Urinary bladder (tissue), 4 donors: ENCODE results near the gene PLEKHG3. TPM values are rescaled to one million over a fixed set of nuclear protein-coding genes. Genes with fewer than 3 reads are reported as not detected.
A peak's percentile ranks its signal among the peaks of the same experiment; 100 is the strongest.

ENCODE experiments used
- DNase-seq: peaks from one replicate; pipeline ENCODE4 v3.0.0-alpha.2; 2015; ENCODE audit errors: extremely low spot score
- H3K27ac ChIP-seq: one replicate; pipeline ENCODE4 v1.5.1; 2013; ENCODE audit warnings: low read depth, mild to moderate bottlenecking, moderate library complexity
- H3K36me3 ChIP-seq: one replicate; pipeline ENCODE4 v1.6.1; 2013; ENCODE audit warnings: mild to moderate bottlenecking, moderate library complexity; ENCODE audit not compliant: insufficient read depth
- H3K4me1 ChIP-seq: one replicate; pipeline ENCODE4 v1.6.1; 2013; ENCODE audit warnings: mild to moderate bottlenecking, moderate library complexity; ENCODE audit not compliant: insufficient read depth
- H3K4me3 ChIP-seq: one replicate; pipeline ENCODE4 v1.5.1; 2013; ENCODE audit warnings: low read depth, low read length
- WGBS: extraction: QIAGEN DNeasy Blood & Tissue Kit; methylation state at CpG from one replicate; pipeline ENCODE4 v1.1.7; 2013; 5-methylcytosine and 5-hydroxymethylcytosine counted together
- polyA plus RNA-seq: library from polyadenylated mRNA; stranded (reverse); fragments of 200-250 nt; gene quantifications from one replicate; pipeline ENCODE4 v1.2.3, GENCODE V29; 2013
- total RNA-seq: library from RNA; depleted of rRNA; stranded (reverse); fragments of >200 nt; gene quantifications from one replicate; pipeline ENCODE4 v1.2.3, GENCODE V29; 2014
- donor health status: healthy with polysubstance abuse.
- donor health status: healthy.

Gene PLEKHG3
- total and polyA plus RNA-seq, 2 donors, result 30.6 to 74.5 TPM

GRCh38 chr14:64743061-64743460, 38.8 kb downstream of the PLEKHG3 start:
- Histone ChIP-seq H3K4me1 (no peaks in the 10 kb centered on the region), H3K36me3 (peaks cover 3% of the 10 kb centered on the region), H3K4me3 (no peak overlapping the region), H3K27ac (no peak overlapping the region)
- DNase-seq, result no peak
- WGBS, result 95% methylated on average over 27 of the region's 27 CpGs

GRCh38 chr14:64745511-64746091, 41.4 kb downstream of the PLEKHG3 start:
- DNase-seq, result no peak
- H3K36me3 ChIP-seq, result peaks cover 3% of the 10 kb centered on the region

GRCh38 chr14:64746298-64747250, 42.4 kb downstream of the PLEKHG3 start:
- H3K4me1 ChIP-seq, result no peaks in the 10 kb centered on the region
- 54% methylated on average over 12 of the region's 12 CpGs for WGBS
- H3K4me3 ChIP-seq, result no peak overlapping the region
- peaks cover 3% of the 10 kb centered on the region for H3K36me3 ChIP-seq
- H3K27ac ChIP-seq, result no peak overlapping the region
- no peak for DNase-seq

More at GRCh38 chr14:64745511-64746091, 41.4 kb downstream of the PLEKHG3 start:
- Histone ChIP-seq H3K27ac (no peak overlapping the region), H3K4me1 (no peaks in the 10 kb centered on the region), H3K4me3 (no peak overlapping the region)
- WGBS, result 50% methylated on average over 8 of the region's 8 CpGs

GRCh38 chr14:64747327-64747726, 43.1 kb downstream of the PLEKHG3 start:
- WGBS, result 89% methylated on average over 5 of the region's 5 CpGs
- no peak overlapping the region for H3K4me3 ChIP-seq
- no peaks in the 10 kb centered on the region for H3K4me1 ChIP-seq
- DNase-seq, result no peak
- H3K27ac ChIP-seq, result no peak overlapping the region
- H3K36me3 ChIP-seq, result peaks cover under 1% of the 10 kb centered on the region

GRCh38 chr14:64748521-64748920, 44.3 kb downstream of the PLEKHG3 start:
- no peak for DNase-seq
- no peak overlapping the region for H3K4me3 ChIP-seq
- H3K4me1 ChIP-seq, result no peaks in the 10 kb centered on the region
- H3K27ac ChIP-seq, result no peak overlapping the region
- WGBS, result 90% methylated on average over 6 of the region's 6 CpGs
- no peaks in the 10 kb centered on the region for H3K36me3 ChIP-seq

- no peak for DNase-seq
- no peak overlapping the region for H3K27ac ChIP-seq
- WGBS, result 95% methylated on average over 51 of the region's 51 CpGs
Observed at GRCh38 chr14:64748995-64749714, 44.9 kb downstream of the PLEKHG3 start.

GRCh38 chr14:64752909-64753308, 48.7 kb downstream of the PLEKHG3 start:
- WGBS, result 94% methylated on average over 6 of the region's 6 CpGs
- H3K27ac ChIP-seq, result no peak overlapping the region
- no peaks in the 10 kb centered on the region for H3K36me3 ChIP-seq
- H3K4me1 ChIP-seq, result no peaks in the 10 kb centered on the region
- no peak for DNase-seq
- no peak overlapping the region for H3K4me3 ChIP-seq

More at GRCh38 chr14:64748995-64749714, 44.9 kb downstream of the PLEKHG3 start:
- no peaks in the 10 kb centered on the region for H3K4me1 ChIP-seq
- no peak overlapping the region for H3K4me3 ChIP-seq
- no peaks in the 10 kb centered on the region for H3K36me3 ChIP-seq

- H3K27ac ChIP-seq, result no peak overlapping the region
- no peak overlapping the region for H3K4me3 ChIP-seq
- no peak for DNase-seq
- no peaks in the 10 kb centered on the region for H3K36me3 ChIP-seq
- H3K4me1 ChIP-seq, result no peaks in the 10 kb centered on the region
- WGBS, result 93% methylated on average over 13 of the region's 13 CpGs
Observed at GRCh38 chr14:64753374-64753773, 49.1 kb downstream of the PLEKHG3 start.

- H3K4me3 ChIP-seq, result no peak overlapping the region
- 90% methylated on average over 4 of the region's 4 CpGs for WGBS
- H3K36me3 ChIP-seq, result no peaks in the 10 kb centered on the region
- H3K27ac ChIP-seq, result no peak overlapping the region
- DNase-seq, result no peak
- no peaks in the 10 kb centered on the region for H3K4me1 ChIP-seq
Observed at GRCh38 chr14:64753999-64754398, 49.8 kb downstream of the PLEKHG3 start.

- WGBS, result 87% methylated on average over 5 of the region's 5 CpGs
- Histone ChIP-seq H3K4me1 (no peaks in the 10 kb centered on the region), H3K4me3 (no peak overlapping the region), H3K27ac (no peak overlapping the region), H3K36me3 (no peaks in the 10 kb centered on the region)
- no peak for DNase-seq
Observed at GRCh38 chr14:64754685-64755084, 50.5 kb downstream of the PLEKHG3 start.

- Histone ChIP-seq H3K36me3 (no peaks in the 10 kb centered on the region), H3K4me1 (no peaks in the 10 kb centered on the region), H3K4me3 (no peak overlapping the region), H3K27ac (no peak overlapping the region)
- DNase-seq, result no peak
- 59% methylated on average over 9 of the region's 9 CpGs for WGBS
Observed at GRCh38 chr14:64755781-64756221, 51.6 kb downstream of the PLEKHG3 start.

- 97% methylated on average over 5 of the region's 5 CpGs for WGBS
- Histone ChIP-seq H3K4me3 (no peak overlapping the region), H3K4me1 (no peaks in the 10 kb centered on the region), H3K36me3 (no peaks in the 10 kb centered on the region), H3K27ac (no peak overlapping the region)
- DNase-seq, result no peak
Observed at GRCh38 chr14:64756712-64757111, 52.5 kb downstream of the PLEKHG3 start.

GRCh38 chr14:64757601-64758000, 53.4 kb downstream of the PLEKHG3 start:
- WGBS, result 75% methylated on average over 3 of the region's 3 CpGs
- Histone ChIP-seq H3K4me1 (no peaks in the 10 kb centered on the region), H3K27ac (peak overlapping the region; percentile 4), H3K4me3 (no peak overlapping the region), H3K36me3 (no peaks in the 10 kb centered on the region)
- DNase-seq, result no peak
